K562 (cell line): Measurements from ENCODE around the gene METTL23. TPM values are rescaled to one million over a fixed set of nuclear protein-coding genes. Genes with fewer than 3 reads are reported as not detected.
A peak's percentile ranks its signal among the peaks of the same experiment; 100 is the strongest.

ENCODE experiments used
- HNRNPUL1 ChIP-seq: fragments of 200-400 bp; formaldehyde crosslinking; IDR thresholded peaks from 2 replicates; pipeline ENCODE4 v1.6.1; 2017; ENCODE audit warnings: low read length
- NCOA1 ChIP-seq: fragments of 450-650 bp; IDR thresholded peaks from 2 replicates; pipeline ENCODE4 v1.6.1; 2016; ENCODE audit warnings: low read depth
- NCOA6 ChIP-seq: fragments of 450-650 bp; IDR thresholded peaks from 2 replicates; pipeline ENCODE4 v1.6.1; 2017; ENCODE audit warnings: mild to moderate bottlenecking
- PCBP1 ChIP-seq: fragments of 200-400 bp; formaldehyde crosslinking; IDR thresholded peaks from 2 replicates; pipeline ENCODE4 v1.6.1; 2018; ENCODE audit warnings: mild to moderate bottlenecking, low read depth, low read length; ENCODE audit not compliant: poor library complexity, severe bottlenecking
- RAD51 ChIP-seq: fragments of 450-650 bp; IDR thresholded peaks from 2 replicates; pipeline ENCODE4 v1.7.1; 2016; ENCODE audit warnings: low read depth, mild to moderate bottlenecking, borderline replicate concordance
- RREB1 ChIP-seq: fragments of 250-450 bp; sonication (Bioruptor Pico); IDR thresholded peaks from 2 replicates; pipeline ENCODE4 v1.4.0; 2020
- SETDB1 ChIP-seq: IDR thresholded peaks from one replicate; pipeline ENCODE4 v1.6.1; 2012; ENCODE audit warnings: low read length, control low read depth, inconsistent platforms
- SIN3A ChIP-seq, 2 experiments: fragments of 150-350 bp in 1 of 2; IDR thresholded peaks; 2 replicates each; pipeline ENCODE4 v1.6.1; 2011 to 2016; ENCODE audit warnings: borderline replicate concordance in 2 of 2, low read depth in 2 of 2, low read length in 2 of 2, mild to moderate bottlenecking in 2 of 2, moderate library complexity in 2 of 2; ENCODE audit not compliant: control insufficient read depth in 1 of 2
- STAG1 ChIP-seq: sonication (generic); formaldehyde crosslinking; IDR thresholded peaks from 2 replicates; pipeline ENCODE4 v1.5.0; 2020; ENCODE audit warnings: missing genetic modification reagents, borderline replicate concordance
- TARDBP ChIP-seq: fragments of 450-650 bp; IDR thresholded peaks from 2 replicates; pipeline ENCODE4 v1.6.1; 2016
- ZBTB40 ChIP-seq, 2 experiments: fragments of 450-650 bp in 1 of 2; sonication (generic) in 1 of 2; formaldehyde crosslinking in 1 of 2; IDR thresholded peaks; 2 replicates each; pipeline versions ENCODE4 v1.7.1 to v1.9.0; 2016 to 2022; ENCODE audit warnings: inconsistent platforms in 1 of 2, mild to moderate bottlenecking in 1 of 2, missing genetic modification reagents in 1 of 2
- ZNF143 ChIP-seq: sonication (generic); formaldehyde crosslinking; IDR thresholded peaks from 2 replicates; pipeline ENCODE4 v1.9.0; 2022; ENCODE audit warnings: mild to moderate bottlenecking, missing genetic modification reagents
- ZNF57 ChIP-seq: fragments of 450-650 bp; formaldehyde crosslinking; IDR thresholded peaks from 2 replicates; pipeline ENCODE4 v1.4.0; 2020; ENCODE audit warnings: mild to moderate bottlenecking, moderate library complexity
- ZNF77 ChIP-seq: fragments of 250-450 bp; sonication (Bioruptor Pico); IDR thresholded peaks from 2 replicates; pipeline ENCODE4 v1.5.0; 2020
- polyA plus RNA-seq, 8 experiments: library from polyadenylated mRNA; depleted of rRNA in 4 of 8; stranded (reverse) in 5 of 8; unstranded in 3 of 8; fragments of >200 nt; fragmentation: Nextera tagmentation in 2 of 8; fragmentation: Illumina TruSeq in 1 of 8; extraction: Ambion mirVana in 2 of 8; extraction: Trizol in 1 of 8; gene quantifications; 2 replicates each; pipeline versions ENCODE4 v1.2.1 to v1.2.3, GENCODE V29; 2011 to 2014; ENCODE audit warnings: inconsistent platforms in 1 of 8, missing spikeins in 1 of 8
- total RNA-seq, 7 experiments: library from RNA; depleted of rRNA in 6 of 7; stranded (reverse); fragments of >200 nt in 6 of 7; fragmentation: Illumina TruSeq in 2 of 7; extraction: Trizol in 2 of 7; gene quantifications; 2 replicates each; pipeline versions ENCODE4 v1.2.1 to v1.2.3, GENCODE V29; 2011 to 2021; ENCODE audit warnings: low replicate concordance in 1 of 7

METTL23 gene
- total and polyA plus RNA-seq, 9 of the 15 experiments (the other 6 are each of a cell fraction or from before 2014, with no cell fraction given) = 29.4 to 67.3 (median 41.6) TPM

DNA sequence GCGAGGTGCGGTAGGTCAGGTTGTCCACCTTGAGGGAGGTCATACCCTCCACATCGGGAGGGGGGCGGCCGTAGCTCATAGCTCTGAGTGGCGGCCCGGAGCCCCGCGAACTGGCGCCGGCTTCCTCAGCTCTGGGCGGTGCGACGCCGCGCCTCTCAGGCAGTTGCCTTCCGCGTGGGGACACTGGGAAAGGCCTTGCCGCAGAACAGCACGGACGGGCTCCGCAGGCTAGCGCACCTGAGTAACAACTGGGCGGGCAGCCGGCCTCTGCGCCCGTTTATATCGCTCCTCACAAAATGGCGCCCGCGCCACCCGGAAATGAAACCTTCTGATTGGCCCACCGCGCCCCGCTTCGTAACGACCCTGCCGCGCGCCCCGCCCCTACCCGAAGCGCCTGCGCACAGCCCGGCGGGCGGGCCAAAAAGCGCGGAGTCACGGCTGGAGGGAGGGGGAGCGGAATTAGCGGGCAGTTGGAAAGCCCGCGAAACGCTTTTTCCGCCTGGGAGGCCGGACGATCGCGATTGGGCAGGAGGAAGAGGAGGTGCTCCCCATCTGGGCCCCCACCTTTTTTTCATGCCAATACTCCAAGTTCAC, 10.5 kb downstream of the METTL23 start, which contains the start of gene SRSF2 (continued):
- TF ChIP-seq ZBTB40 (IDR thresholded peaks at IDR 0.05) = peak; percentile 91
- no peak for TF ChIP-seq ZBTB40 (CRISPR knock-in tag; IDR thresholded peaks at IDR 0.05)
- TF ChIP-seq ZNF57 (CRISPR knock-in tag) = no peak
- TF ChIP-seq HNRNPUL1 = no peak
- peak; percentile 96 to 97 for TF ChIP-seq SIN3A (IDR thresholded peaks at IDR 0.05; ENCODE audit: borderline replicate concordance in 2 of 2, control insufficient read depth in 1 of 2, low read depth in 2 of 2, low read length in 2 of 2)
- no peak for TF ChIP-seq RAD51
- no peak for TF ChIP-seq ZNF143 (CRISPR knock-in tag)
- 0 out of 2 replicates have a peak, but pooled peaks have one; percentile 56 for TF ChIP-seq NCOA1
- TF ChIP-seq SETDB1 = no peak
- TF ChIP-seq TARDBP = no peak
- TF ChIP-seq NCOA6 = no peak
- no peak for TF ChIP-seq ZNF77 (CRISPR knock-in tag)
- peak; percentile 51 for TF ChIP-seq STAG1 (CRISPR knock-in tag)
- TF ChIP-seq RREB1 = no peak
- TF ChIP-seq PCBP1 = peak; percentile 98
